Activated CD4-positive, alpha-beta T cell treated with anti-CD3 and anti-CD28 coated beads, Interleukin-2, Interleukin-6, amounts not matched to agents 100 ng/mL and 50 ng/mL, durations not matched to agents 16 hours and 8 hours (primary cell): Measurements from ENCODE around the gene CDH4.

Experiments
- DNase-seq: peaks from one replicate; pipeline ENCODE4 v3.0.0-alpha.2; 2020

Gene CDH4

GRCh38 chr20:61251529-61252393 lies at the start of gene CDH4:
Gene CDH4 (plus strand): TSS chr20:61252261.
- DNase-seq, result no peak

DNA sequence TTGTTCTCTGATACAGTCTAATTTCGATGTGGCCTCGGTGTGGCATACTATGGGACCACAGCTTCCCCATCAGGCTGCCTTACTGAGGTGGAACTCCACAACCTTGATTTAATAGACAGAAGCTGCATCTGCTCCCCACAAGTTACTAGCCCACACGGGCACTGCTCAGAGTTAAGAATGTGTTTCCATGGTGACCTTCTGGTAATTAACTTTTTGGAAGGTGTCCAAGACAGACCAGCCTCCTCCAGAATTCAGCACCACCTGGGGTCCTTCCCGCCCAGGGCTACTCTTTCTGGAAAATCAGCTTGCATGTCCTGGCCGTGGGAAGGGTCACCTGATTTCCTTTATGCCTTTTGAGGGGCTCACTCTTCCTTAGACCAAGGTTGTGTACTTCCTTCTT lies 48.7 kb upstream of the CDH4 start:
- no peak for DNase-seq

DNA sequence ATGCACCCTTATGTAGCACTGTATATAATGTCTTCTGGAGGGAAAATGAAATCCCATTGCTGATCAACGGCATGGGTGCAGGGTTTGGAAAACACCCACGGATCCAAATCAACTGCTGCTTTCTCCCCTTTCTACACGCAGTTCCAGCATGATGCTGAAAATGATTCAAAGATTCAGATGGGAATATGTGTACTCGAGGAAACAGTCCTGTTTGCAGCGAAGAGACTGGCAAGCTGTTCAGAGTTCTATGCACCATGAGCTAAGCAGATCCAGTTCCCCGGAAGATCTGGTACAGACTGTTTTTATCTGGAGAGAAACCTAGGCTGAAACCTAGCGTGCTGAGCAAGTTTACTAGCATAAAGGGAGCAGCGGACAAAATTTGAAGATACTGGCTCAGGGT lies 47.9 kb upstream of the CDH4 start:
- no peak for DNase-seq

- DNase-seq, result no peak
Observed at GRCh38 chr20:61205769-61206168, 46.3 kb upstream of the CDH4 start.

DNA sequence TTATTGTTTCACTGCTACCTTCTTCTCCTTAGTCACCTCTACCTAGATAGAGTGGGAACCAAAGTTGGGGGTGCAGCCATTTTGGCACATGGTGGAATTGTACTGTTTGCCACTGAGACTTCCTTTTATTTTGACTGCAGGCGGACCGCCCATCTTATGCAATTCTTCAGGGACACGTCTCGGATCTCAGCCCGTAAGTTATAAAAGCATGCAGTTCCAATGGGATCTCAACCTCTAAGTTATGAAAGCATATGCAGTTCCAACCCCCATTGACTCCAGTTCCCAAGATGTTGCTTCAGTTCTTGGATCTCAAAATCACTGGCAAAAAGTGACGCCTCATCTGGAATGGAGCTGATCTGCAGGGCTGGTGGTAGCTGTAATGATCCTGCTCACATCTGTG lies 41.2 kb upstream of the CDH4 start:
- DNase-seq, result no peak

DNA sequence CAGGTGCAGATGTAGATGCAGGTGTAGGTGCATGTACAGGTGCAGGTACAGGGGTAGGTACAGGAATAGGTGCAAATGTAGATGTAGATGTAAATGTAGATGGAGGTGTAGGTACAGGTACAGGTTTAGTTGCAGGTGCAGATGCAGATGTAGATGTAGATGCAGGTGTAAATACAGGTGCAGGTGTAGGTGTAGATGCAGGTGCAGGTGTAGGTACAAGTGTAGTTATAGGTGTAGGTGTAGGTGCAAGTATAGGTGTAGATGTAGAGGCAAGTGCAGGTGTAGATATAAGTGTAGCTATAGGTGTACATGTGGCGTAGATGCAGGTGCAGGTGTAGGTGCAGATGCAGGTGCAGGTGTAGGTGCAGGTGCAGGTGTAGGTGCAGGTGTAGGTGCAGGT lies 34.2 kb upstream of the CDH4 start:
- DNase-seq, result no peak

DNA sequence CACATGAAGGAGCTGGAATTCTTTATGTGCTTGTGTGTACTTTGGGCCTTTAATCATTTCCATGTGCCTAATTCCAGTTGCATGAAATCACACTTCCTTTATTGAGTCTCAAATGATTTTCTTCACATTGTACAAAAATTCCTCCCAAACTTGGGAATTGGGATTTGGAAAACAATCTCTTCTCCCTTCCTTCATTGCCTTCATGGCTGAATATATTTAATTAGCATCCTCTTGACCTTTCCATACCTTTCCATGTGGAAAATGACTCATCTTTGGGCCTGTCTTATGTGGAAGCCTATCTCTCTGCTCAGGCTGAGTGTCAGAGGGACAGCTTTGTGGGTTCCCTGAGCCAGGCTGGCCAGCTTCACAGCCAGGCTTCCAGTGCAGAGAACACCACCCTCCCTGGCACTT lies 33.0 kb upstream of the CDH4 start:
- no peak for DNase-seq

GRCh38 chr20:61220131-61220530 lies 31.9 kb upstream of the CDH4 start:
- no peak for DNase-seq

GRCh38 chr20:61220626-61221325 lies 31.3 kb upstream of the CDH4 start:
- DNase-seq, result no peak

- DNase-seq, result no peak
Observed at GRCh38 chr20:61222699-61223098, 29.4 kb upstream of the CDH4 start.

GRCh38 chr20:61223121-61223520 lies 28.9 kb upstream of the CDH4 start:
- DNase-seq, result no peak

GRCh38 chr20:61230166-61230565 lies 21.9 kb upstream of the CDH4 start:
- no peak for DNase-seq

DNA sequence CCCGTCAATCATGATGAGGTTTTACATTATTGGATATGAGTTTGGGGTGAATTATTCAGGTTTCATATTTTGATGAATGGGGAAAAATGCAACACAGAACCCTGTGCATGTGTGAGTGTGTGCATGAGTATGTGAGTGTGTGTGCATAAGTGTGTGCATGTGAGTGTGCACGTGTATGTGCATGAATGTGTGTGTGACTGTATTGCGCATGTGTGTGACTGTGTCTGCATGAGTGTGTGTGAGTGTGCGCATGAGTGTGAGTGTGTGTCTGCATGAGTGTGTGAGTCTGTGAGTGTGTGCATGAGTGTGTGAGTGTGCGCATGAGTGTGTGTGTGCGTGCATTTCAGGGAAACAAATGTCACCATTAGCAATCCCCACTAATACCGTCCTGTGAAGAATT lies 18.5 kb upstream of the CDH4 start:
- DNase-seq, result no peak

- DNase-seq, result no peak
Observed at GRCh38 chr20:61234224-61234890, 17.7 kb upstream of the CDH4 start.

- no peak for DNase-seq
Observed at GRCh38 chr20:61236713-61237112, 15.3 kb upstream of the CDH4 start.

DNA sequence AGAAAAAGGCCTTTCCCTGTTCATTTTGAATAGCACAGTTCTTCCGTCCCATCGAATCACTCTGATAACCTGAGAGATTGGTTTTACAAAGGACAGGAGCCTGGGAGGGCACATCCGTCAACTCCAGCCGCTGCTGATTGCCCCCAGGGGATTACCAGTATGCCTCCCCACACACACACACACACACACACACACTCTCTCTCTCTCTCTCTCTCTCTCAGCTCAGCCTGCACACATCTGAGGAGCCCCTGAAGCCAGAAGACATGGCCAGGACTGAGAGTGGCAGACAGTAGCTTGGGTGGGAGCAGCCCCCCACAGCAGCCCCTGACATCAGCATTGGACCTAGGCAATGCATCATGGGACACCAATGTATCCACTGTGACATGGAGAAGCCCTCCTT lies 13.2 kb upstream of the CDH4 start:
- no peak for DNase-seq

DNA sequence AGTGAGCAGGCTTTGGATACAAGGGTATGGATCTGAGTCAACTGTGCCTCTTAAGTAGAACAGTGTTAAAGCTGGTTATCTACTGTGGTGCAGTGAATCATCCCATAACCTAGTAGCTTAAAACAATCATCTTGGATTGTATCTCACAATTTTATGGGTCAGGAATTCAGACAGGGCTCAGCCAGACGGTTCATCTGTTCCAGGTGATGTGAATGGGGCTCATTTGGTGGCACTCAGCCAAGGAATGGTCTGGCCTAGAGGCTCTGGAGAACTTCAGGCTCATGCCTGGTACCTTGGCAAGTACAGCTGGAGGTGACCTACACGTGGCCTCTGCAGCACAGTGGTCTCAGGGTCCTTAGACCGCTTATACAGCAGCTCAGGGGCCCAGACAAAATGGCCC lies 11.2 kb upstream of the CDH4 start:
- DNase-seq, result no peak

DNA sequence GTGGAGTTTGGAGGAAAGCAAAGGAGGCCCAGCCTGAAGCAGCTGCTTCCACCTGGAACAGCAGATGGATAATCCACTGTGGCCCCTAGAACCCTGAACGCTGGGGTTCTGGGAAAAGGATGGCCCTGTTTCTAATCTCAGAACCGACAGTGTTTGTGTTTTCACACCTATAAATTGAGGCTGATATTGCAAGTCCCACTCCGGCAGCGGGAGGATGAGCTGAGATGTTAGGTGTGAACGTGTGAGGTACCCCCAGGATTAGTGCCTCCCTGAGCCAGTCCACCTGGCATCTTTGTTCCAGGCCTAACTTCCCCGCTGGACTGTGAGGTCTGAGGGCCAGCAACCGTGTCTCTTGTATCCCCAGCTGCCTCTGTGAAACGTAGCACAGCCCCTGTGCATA lies 7.8 kb upstream of the CDH4 start:
- DNase-seq, result no peak

DNA sequence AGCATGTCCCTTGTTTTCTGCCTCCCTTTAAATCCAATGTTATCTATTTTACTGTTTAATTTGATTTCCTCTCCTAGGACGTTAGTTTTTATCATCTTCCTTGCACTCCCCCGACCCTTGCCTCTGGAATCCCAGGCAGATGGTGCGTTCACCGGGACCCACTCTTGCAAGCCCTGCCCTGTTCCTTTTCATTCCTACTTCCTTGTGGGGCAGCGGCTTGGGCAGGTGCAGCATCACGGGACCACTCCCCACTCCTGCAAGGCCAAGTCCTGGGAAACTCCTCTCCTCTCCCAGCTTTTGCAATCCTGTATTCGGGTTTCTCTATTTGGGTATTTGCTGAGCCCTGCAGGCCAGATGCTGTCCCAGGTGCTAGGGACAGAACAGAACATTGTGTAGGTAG lies 5.8 kb upstream of the CDH4 start:
- no peak for DNase-seq

DNA sequence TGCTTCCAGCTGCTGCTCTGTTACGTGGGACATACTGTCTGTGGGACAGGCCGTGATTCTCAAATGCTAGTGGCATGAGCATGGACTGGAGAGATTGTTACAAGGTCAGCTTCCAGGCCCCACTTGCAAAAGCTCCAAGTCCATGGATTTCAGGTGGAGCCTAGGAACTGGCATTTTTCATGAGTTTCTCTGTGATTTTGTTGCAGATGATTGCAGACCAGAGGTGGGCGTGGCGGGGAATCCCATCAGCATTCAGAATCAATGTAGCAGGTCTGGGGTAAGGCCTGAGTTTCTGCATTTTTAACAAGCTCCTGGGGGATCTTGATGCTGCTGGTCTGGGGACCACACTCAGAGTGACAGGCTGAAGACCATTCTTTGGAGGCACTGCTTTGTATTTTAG lies 2.4 kb upstream of the CDH4 start:
- no peak for DNase-seq

- DNase-seq, result no peak
Observed at GRCh38 chr20:61252601-61253263, 671 bp downstream of the CDH4 start.

DNA sequence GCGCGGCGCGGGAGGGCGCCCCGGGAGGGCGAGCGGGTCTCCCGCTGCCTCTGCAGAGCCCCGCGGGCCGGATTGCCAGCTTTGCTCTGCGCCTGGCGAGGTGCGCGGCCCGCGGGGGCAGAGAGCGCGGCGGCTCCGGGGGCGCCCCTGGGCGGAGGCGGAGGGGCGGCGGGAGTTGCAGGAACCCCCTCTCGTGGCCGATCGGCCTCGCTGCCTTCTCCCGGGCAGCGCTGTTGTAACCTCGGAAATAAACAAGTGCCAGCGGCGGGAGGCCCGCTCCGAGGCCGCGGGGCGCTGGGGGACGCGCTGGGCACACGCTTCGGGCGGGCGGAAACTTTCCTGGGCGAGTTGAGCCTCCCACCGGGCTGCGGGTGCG lies 1.2 kb downstream of the CDH4 start:
- DNase-seq, result no peak
